Measurements from ENCODE around the gene ZNF654. TPM values are rescaled to one million over a fixed set of nuclear protein-coding genes. Genes with fewer than 3 reads are reported as not detected.

ZNF654 gene
- total RNA-seq, 2 experiments from 2014 or later: 5.6 to 18.5 TPM

DNA sequence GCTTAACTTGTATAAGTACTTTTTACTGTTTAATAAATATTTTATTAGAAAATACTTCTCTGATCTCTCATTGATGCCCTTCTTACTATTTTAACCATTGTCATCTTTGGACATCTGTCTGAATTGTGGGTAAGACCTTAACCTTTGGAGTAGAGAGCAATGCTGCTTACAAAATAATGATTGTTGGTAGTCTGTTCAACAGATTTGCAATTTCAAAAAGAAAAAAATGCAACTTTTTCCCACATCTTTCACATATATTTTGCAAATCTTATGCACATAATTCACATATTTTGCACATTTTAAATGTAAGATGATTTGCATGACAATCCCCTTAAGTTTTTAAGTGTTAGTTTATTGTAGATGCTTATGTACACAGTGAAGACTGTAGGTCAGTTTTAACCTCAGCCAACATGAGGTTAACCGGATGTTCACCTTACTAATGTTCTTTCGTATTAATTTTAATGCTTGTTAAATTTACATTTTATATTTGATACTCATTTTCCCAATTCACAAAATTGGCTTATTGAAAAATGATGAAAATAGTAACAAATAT is 107.4 kb downstream of the ZNF654 start:
- H3K4me2 ChIP-seq (ENCODE audit: low read length): no peak overlapping the region
- no peak overlapping the region for H3K27ac ChIP-seq (ENCODE audit: low read depth, low read length, poor library complexity, severe bottlenecking)
- ChIA-PET CTCF (ENCODE audit: unreplicated experiment) (no interaction called here), POLR2A (interaction anchor here (0.7 kb wide), 1 partner anchor 10 kb away, joined by 3 read pairs; no protein-coding TSS in a partner anchor)
- H3K4me3 ChIP-seq (ENCODE audit: low read depth, low read length, poor library complexity, severe bottlenecking): no peak overlapping the region
- BruUV-seq (replicated peaks): no TSS peak
- H3K4me1 ChIP-seq (ENCODE audit: insufficient read depth, low read length, poor library complexity, severe bottlenecking): no peaks in the 10 kb centered on the region
- intact Hi-C loops (cut with micrococcal nuclease; ENCODE audit: unreplicated experiment): no loop called here
- peaks cover 20% of the 10 kb centered on the region; the same call in 1 of the 2 replicates for H3K79me2 ChIP-seq (ENCODE audit: insufficient read depth, low read depth, low read length)
- peaks cover 24% of the 10 kb centered on the region for H3K36me3 ChIP-seq (ENCODE audit: insufficient read depth, low read length)
- no peaks in the 10 kb centered on the region for H3K9me2 ChIP-seq (ENCODE audit: insufficient read depth, low read length)
- TF ChIP-seq, protein P1, sequence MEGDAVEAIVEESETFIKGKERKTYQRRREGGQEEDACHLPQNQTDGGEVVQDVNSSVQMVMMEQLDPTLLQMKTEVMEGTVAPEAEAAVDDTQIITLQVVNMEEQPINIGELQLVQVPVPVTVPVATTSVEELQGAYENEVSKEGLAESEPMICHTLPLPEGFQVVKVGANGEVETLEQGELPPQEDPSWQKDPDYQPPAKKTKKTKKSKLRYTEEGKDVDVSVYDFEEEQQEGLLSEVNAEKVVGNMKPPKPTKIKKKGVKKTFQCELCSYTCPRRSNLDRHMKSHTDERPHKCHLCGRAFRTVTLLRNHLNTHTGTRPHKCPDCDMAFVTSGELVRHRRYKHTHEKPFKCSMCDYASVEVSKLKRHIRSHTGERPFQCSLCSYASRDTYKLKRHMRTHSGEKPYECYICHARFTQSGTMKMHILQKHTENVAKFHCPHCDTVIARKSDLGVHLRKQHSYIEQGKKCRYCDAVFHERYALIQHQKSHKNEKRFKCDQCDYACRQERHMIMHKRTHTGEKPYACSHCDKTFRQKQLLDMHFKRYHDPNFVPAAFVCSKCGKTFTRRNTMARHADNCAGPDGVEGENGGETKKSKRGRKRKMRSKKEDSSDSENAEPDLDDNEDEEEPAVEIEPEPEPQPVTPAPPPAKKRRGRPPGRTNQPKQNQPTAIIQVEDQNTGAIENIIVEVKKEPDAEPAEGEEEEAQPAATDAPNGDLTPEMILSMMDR (conservative IDR thresholded peaks at IDR 0.05; ENCODE audit: low read length): no peak
- no peak for TF ChIP-seq EZH2phosphoT487 (IDR thresholded peaks at IDR 0.05; ENCODE audit: borderline replicate concordance, low read depth, low read length)
- H4K20me1 ChIP-seq (ENCODE audit: insufficient read depth, low read length): no peaks in the 10 kb centered on the region
- H2AFZ ChIP-seq (ENCODE audit: low read length): no peak overlapping the region
- no peaks in the 10 kb centered on the region for H3K9me3 ChIP-seq (ENCODE audit: low read length)
- no peak for DNase-seq (ENCODE audit: low spot score)

GRCh38 chr3:88167173-88167572 is 108.1 kb downstream of the ZNF654 start:
- Histone ChIP-seq H3K79me2 (ENCODE audit: insufficient read depth, low read depth, low read length) (peaks cover 15% of the 10 kb centered on the region; the same call in 1 of the 2 replicates), H3K9me2 (ENCODE audit: insufficient read depth, low read length) (no peaks in the 10 kb centered on the region), H4K20me1 (ENCODE audit: insufficient read depth, low read length) (no peaks in the 10 kb centered on the region), H3K9me3 (ENCODE audit: low read length) (no peaks in the 10 kb centered on the region), H3K4me1 (ENCODE audit: insufficient read depth, low read length, poor library complexity, severe bottlenecking) (no peaks in the 10 kb centered on the region), H3K27ac (ENCODE audit: low read depth, low read length, poor library complexity, severe bottlenecking) (no peak overlapping the region), H3K36me3 (ENCODE audit: insufficient read depth, low read length) (peaks cover 18% of the 10 kb centered on the region), H2AFZ (ENCODE audit: low read length) (no peak overlapping the region), H3K4me2 (ENCODE audit: low read length) (no peak overlapping the region), H3K4me3 (ENCODE audit: low read depth, low read length, poor library complexity, severe bottlenecking) (no peak overlapping the region)
- intact Hi-C loops (cut with micrococcal nuclease; ENCODE audit: unreplicated experiment): no loop called here
- no peak for DNase-seq (ENCODE audit: low spot score)
- no TSS peak for BruUV-seq (replicated peaks)
- ChIA-PET POLR2A (interaction anchor here (0.7 to 1.9 kb wide), 3 partner anchors 11 to 349 kb away, joined by 3 to 5 read pairs (median 3); no protein-coding TSS in a partner anchor), CTCF (ENCODE audit: unreplicated experiment) (interaction anchor here (1.2 kb wide), 1 partner anchor 18 kb away, joined by 3 read pairs; no protein-coding TSS in a partner anchor)
- TF ChIP-seq, protein P1 (conservative IDR thresholded peaks at IDR 0.05; ENCODE audit: low read length): no peak
- no peak for TF ChIP-seq EZH2phosphoT487 (IDR thresholded peaks at IDR 0.05; ENCODE audit: borderline replicate concordance, low read depth, low read length)

DNA sequence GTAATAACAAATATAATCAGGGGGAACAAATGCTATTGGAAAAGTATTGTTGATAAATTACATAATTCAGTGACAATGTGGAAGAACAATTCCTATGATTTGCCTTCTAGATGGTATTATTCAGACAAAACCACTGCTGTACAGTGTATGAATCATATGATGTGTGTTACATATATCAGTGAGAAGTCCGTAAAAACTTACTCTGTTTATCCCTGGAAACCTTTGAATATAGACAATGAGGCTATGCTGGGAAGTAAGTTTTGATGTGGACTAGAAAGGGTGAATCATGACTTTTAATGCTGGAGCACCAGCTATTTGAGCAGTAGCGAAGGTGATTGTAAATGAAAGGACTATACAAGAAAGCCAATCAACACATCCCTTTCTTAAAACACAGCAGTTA is 108.6 kb downstream of the ZNF654 start:
- Histone ChIP-seq H3K9me3 (ENCODE audit: low read length) (no peaks in the 10 kb centered on the region), H3K79me2 (ENCODE audit: insufficient read depth, low read depth, low read length) (peaks cover 11% of the 10 kb centered on the region; the same call in 1 of the 2 replicates), H3K4me2 (ENCODE audit: low read length) (no peak overlapping the region), H3K27ac (ENCODE audit: low read depth, low read length, poor library complexity, severe bottlenecking) (no peak overlapping the region), H3K36me3 (ENCODE audit: insufficient read depth, low read length) (peaks cover 13% of the 10 kb centered on the region; the same call in 1 of the 2 replicates), H3K4me3 (ENCODE audit: low read depth, low read length, poor library complexity, severe bottlenecking) (no peak overlapping the region), H3K9me2 (ENCODE audit: insufficient read depth, low read length) (no peaks in the 10 kb centered on the region), H4K20me1 (ENCODE audit: insufficient read depth, low read length) (no peaks in the 10 kb centered on the region), H2AFZ (ENCODE audit: low read length) (no peak overlapping the region), H3K4me1 (ENCODE audit: insufficient read depth, low read length, poor library complexity, severe bottlenecking) (no peaks in the 10 kb centered on the region)
- DNase-seq (ENCODE audit: low spot score): no peak
- TF ChIP-seq, protein P1 (conservative IDR thresholded peaks at IDR 0.05; ENCODE audit: low read length): no peak
- TF ChIP-seq EZH2phosphoT487 (IDR thresholded peaks at IDR 0.05; ENCODE audit: borderline replicate concordance, low read depth, low read length): no peak
- CTCF ChIA-PET (ENCODE audit: unreplicated experiment): interaction anchor here (1.2 kb wide), 1 partner anchor 19 kb away, joined by 3 read pairs; no protein-coding TSS in a partner anchor
- POLR2A ChIA-PET: interaction anchor here (0.7 to 1.9 kb wide), 3 partner anchors 10 to 350 kb away, joined by 3 to 5 read pairs (median 3); no protein-coding TSS in a partner anchor
- no TSS peak for BruUV-seq (replicated peaks)
- intact Hi-C loops (cut with micrococcal nuclease; ENCODE audit: unreplicated experiment): no loop called here

Measured in OCI-LY7 (cell line).